HG02970 (cell line): ENCODE measurements around the gene FOSB.

ENCODE experiments used
- ATAC-seq: cut with Tn5 transposase; IDR thresholded peaks from one replicate; pipeline ENCODE4 v1.9.1; 2021; ENCODE audit warnings: mild to moderate bottlenecking, moderate library complexity, moderate number of reproducible peaks; ENCODE audit not compliant: unreplicated experiment, low FRiP score

The FOSB gene

DNA sequence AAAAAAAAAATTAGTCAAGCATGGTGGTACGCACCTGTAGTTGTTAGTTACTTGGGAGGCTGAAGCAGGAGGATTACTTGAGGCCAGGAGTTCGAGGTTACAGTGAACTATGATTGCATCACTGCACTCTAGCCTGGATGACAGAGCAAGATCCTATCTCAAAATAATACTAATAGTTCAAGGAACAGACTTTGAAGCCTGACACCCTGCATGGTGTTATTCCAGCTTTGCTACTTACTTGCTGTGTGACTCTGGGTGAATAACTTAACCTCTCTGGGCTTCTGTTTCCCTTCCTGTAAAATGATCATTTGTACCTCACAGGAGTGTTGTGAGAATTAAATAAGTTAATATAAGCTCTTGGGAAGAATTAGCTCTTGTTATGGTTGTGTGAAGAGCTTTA is 3.5 kb upstream of the FOSB start:
- ATAC-seq = no peak

DNA sequence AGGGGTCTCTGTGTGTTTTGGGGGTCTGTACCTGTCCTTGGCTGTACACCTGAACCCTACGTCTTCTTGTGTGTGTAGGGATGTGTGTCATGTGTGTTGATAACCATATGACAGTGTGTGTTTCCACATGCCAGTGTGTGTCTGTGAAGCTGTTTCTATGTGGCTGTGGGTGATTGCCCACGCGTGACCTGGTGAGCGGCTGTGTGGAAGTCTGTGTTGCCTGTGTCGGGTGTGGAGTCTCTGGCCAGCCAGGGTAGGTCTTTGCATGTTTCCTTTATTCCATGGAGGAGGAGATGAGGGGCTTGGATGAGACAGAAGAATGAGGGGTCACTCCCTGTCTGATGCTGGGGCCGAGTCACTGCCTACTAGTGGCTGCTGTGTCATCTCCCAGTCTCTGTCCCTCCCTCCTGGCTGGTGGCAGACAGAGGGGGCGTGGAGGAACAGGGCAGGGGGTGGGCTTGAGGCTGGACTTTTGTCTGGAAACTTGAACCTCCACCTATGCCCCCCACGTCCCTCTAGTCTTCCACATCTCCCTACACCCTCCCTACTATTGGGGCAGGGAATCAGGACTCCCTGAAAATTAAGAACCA is 2.8 kb upstream of the FOSB start:
- no peak for ATAC-seq

DNA sequence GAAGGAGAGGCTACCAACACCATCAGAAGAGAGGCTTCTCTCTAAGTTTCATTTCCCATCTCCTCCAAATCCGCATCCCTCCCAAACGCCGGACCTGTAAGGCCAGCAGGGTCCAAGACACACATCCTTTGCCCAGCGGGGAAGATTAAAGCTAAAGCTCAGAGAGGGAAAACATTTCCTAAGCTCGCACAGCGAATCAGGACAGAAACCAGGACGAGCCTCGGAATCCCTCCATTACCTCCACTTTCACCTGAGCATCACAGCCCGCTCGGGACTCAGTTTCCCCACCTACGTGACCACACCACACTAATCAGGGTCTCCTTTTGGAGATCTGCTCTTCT is 711 bp upstream of the FOSB start:
- no peak for ATAC-seq

DNA sequence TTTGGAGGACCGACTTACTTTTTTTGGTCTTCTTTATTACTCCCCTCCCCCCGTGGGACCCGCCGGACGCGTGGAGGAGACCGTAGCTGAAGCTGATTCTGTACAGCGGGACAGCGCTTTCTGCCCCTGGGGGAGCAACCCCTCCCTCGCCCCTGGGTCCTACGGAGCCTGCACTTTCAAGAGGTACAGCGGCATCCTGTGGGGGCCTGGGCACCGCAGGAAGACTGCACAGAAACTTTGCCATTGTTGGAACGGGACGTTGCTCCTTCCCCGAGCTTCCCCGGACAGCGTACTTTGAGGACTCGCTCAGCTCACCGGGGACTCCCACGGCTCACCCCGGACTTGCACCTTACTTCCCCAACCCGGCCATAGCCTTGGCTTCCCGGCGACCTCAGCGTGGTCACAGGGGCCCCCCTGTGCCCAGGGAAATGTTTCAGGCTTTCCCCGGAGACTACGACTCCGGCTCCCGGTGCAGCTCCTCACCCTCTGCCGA is 409 bp downstream of the FOSB start:
- peak; percentile 18 for ATAC-seq

DNA sequence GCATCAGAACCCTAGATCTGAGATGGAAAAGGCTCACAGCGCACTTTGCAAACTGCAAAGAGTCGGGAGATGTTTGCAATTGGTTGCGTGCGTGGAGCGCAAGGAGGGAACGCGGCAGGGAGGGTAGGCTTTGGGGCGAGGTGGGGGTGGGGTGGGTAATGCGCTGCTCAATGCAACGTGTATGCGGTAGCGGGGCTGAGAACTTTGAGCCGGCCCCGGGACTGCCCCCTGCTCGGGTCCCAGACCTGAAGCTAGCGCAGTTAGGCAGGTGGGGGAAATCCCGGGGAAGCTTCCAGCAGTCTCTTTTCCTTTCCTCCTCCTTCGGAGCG is 971 bp downstream of the FOSB start:
- ATAC-seq = no peak

DNA sequence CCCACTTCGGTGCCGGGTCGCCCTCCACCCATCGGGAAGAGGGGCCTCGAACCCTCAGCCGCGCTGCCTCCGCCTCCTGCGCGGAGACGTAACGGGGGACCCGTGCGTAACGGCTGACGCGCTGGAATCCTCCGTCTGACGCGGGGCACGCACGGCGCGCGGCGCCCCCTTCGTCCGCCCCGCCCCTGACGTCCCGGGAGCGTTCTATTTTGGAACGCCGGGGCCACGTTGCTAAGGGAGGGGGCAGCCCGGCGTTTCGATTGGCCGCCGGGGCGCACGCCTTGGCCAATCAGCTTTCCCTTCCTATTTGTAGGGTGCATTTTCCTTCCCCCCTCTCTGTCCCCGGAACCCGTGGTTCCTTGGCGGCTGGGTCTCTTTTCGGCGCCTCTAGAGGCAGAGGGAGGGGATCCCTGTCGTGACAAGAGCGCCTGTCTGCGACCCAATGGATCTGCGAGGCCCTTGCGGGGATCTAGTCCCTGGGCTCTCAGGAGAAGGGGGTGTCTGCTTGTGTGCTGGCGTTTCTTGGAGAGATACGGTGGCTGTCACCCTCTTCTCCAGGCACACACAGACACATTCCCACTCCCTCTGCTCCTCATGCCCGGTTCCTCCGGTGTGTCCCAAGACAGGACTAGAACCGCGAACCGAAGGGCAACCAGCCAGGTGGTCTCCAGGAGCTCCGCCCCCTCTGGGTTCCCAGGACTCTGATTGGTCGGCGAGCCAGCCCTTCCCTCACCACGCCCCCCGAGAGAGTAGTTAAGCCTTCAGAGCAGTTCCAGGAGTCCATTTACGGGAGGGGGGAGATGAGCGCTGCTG is 1.5 kb downstream of the FOSB start:
- ATAC-seq = peak; percentile 49

DNA sequence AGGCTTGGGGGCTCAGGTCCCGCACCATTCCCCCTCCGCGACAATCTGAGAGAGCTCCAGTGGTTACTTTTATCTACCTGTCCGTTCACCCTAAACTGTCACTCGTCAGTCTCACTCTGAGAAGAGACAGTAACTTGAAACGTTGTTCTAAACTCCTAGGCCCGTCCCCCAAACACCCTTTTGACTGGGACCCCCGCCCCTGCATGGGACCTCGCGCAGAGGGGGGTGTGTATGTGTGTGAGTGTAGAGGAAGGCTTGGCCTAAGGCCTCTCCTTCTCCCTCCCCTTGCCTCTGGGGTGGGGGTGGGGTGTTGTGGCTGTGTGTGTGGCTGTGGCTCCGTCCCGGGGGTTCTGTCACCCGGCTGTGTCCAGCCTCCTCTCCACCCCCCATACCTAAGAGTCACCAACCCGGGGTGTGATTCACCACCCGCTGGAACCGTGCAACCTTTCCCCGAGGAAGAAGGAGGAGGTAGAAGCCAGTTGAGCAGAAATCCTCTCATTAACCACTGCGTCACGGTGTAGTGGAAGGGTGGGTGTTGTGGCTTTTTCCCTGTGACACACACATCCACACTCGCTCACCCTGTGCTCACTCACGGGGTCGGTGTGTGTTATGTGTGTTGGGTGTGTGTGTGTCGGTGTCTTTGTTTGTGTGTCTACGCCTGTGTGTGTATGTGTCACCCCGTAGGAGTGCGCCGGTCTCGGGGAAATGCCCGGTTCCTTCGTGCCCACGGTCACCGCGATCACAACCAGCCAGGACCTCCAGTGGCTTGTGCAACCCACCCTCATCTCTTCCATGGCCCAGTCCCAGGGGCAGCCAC is 2.4 kb downstream of the FOSB start:
- ATAC-seq = no peak

DNA sequence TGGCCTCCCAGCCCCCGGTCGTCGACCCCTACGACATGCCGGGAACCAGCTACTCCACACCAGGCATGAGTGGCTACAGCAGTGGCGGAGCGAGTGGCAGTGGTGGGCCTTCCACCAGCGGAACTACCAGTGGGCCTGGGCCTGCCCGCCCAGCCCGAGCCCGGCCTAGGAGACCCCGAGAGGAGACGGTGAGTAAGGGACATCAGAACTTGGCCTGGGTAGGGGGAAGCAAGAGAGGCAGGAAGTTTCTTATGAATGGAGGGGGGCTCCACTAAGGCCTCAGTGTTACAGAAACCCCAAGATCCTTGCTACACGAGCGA is 2.9 kb downstream of the FOSB start:
- no peak for ATAC-seq

DNA sequence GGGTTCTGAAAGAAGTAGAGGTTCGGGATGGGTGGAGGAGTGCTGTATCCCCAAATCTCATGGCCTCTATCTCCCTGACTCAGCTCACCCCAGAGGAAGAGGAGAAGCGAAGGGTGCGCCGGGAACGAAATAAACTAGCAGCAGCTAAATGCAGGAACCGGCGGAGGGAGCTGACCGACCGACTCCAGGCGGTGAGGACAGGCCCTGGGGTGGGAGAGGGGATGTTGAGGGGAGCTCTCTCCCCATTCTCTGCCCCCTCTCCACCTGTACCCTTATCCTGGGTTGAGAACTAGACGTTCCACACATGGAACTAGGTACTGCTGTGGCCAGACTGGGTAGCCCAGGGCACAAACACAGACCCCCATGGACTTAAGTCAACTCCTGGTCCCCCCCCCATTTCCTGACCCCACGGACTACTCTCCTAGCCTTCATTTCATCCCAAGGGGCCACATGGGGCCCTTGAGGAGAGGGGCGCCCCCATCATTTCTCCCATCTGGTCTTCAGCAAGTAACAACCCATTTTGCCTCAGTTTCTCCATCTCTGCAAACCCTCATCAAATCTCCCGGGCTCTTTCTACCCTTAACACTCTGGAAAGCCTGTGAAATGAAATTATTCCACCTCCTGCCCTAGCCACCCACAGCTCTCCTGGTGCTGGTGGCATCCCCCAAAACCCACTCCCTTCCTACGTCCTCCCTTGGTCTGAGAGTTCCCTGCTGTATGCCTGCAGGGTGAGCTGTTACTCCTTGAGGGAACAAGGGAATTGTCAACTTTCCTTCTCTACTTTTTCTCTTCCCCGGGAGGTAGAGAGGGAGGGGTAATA is 3.5 kb downstream of the FOSB start:
- ATAC-seq = no peak

DNA sequence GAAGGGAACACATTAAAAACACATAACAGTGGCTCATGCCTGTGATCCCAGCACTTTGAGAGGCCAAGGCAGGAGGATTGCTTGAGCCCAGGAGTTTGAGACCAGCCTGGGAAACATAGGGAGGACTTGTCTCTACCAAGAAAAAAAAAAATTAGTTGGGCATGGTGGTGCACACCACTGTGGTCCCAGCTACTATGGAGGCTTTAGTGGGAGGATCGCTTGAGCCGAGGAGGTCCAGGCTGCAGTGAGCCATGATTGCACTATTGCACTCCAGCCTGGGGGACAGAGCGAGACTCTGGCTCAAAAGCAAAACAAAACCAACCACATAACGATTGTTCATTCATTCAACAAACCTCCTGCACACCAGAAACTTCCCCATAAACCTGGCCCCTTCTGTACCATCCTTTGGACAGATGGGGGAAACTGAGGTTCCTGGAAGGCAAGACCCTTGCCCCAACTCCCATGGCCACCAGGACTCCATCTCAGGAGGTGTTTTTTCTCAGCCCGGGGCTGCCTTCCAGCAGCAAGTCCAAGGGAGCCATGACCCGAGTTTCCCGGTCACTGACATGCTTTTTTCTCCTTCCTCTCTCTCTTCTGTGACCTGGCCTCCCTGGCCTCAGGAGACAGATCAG is 4.3 kb downstream of the FOSB start:
- no peak for ATAC-seq

DNA sequence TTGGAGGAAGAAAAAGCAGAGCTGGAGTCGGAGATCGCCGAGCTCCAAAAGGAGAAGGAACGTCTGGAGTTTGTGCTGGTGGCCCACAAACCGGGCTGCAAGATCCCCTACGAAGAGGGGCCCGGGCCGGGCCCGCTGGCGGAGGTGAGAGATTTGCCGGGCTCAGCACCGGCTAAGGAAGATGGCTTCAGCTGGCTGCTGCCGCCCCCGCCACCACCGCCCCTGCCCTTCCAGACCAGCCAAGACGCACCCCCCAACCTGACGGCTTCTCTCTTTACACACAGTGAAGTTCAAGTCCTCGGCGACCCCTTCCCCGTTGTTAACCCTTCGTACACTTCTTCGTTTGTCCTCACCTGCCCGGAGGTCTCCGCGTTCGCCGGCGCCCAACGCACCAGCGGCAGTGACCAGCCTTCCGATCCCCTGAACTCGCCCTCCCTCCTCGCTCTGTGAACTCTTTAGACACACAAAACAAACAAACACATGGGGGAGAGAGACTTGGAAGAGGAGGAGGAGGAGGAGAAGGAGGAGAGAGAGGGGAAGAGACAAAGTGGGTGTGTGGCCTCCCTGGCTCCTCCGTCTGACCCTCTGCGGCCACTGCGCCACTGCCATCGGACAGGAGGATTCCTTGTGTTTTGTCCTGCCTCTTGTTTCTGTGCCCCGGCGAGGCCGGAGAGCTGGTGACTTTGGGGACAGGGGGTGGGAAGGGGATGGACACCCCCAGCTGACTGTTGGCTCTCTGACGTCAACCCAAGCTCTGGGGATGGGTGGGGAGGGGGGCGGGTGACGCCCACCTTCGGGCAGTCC is 5.0 kb downstream of the FOSB start:
- no peak for ATAC-seq

DNA sequence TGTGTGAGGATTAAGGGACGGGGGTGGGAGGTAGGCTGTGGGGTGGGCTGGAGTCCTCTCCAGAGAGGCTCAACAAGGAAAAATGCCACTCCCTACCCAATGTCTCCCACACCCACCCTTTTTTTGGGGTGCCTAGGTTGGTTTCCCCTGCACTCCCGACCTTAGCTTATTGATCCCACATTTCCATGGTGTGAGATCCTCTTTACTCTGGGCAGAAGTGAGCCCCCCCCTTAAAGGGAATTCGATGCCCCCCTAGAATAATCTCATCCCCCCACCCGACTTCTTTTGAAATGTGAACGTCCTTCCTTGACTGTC is 5.5 kb downstream of the FOSB start:
- no peak for ATAC-seq

DNA sequence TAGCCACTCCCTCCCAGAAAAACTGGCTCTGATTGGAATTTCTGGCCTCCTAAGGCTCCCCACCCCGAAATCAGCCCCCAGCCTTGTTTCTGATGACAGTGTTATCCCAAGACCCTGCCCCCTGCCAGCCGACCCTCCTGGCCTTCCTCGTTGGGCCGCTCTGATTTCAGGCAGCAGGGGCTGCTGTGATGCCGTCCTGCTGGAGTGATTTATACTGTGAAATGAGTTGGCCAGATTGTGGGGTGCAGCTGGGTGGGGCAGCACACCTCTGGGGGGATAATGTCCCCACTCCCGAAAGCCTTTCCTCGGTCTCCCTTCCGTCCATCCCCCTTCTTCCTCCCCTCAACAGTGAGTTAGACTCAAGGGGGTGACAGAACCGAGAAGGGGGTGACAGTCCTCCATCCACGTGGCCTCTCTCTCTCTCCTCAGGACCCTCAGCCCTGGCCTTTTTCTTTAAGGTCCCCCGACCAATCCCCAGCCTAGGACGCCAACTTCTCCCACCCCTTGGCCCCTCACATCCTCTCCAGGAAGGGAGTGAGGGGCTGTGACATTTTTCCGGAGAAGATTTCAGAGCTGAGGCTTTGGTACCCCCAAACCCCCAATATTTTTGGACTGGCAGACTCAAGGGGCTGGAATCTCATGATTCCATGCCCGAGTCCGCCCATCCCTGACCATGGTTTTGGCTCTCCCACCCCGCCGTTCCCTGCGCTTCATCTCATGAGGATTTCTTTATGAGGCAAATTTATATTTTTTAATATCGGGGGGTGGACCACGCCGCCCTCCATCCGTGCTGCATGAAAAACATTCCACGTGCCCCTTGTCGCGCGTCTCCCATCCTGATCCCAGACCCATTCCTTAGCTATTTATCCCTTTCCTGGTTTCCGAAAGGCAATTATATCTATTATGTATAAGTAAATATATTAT is 6.1 kb downstream of the FOSB start:
- ATAC-seq = no peak

DNA sequence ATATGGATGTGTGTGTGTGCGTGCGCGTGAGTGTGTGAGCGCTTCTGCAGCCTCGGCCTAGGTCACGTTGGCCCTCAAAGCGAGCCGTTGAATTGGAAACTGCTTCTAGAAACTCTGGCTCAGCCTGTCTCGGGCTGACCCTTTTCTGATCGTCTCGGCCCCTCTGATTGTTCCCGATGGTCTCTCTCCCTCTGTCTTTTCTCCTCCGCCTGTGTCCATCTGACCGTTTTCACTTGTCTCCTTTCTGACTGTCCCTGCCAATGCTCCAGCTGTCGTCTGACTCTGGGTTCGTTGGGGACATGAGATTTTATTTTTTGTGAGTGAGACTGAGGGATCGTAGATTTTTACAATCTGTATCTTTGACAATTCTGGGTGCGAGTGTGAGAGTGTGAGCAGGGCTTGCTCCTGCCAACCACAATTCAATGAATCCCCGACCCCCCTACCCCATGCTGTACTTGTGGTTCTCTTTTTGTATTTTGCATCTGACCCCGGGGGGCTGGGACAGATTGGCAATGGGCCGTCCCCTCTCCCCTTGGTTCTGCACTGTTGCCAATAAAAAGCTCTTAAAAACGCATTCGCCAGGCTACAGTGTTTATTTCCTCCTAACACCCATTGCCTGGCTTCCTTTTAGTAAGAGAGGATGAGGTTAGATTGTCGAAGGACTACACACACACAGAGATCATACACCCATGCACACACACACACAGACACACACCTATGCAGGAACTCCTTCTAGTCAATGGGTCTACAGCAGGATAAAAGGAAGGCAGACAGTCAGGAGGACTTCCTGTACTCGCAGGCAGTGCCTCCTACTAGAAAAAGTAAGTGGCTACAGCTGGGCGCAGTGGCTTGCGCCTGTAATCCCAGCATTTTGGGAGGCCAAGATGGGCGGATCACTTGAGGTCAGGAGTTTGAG is 7.1 kb downstream of the FOSB start:
- no peak for ATAC-seq

DNA sequence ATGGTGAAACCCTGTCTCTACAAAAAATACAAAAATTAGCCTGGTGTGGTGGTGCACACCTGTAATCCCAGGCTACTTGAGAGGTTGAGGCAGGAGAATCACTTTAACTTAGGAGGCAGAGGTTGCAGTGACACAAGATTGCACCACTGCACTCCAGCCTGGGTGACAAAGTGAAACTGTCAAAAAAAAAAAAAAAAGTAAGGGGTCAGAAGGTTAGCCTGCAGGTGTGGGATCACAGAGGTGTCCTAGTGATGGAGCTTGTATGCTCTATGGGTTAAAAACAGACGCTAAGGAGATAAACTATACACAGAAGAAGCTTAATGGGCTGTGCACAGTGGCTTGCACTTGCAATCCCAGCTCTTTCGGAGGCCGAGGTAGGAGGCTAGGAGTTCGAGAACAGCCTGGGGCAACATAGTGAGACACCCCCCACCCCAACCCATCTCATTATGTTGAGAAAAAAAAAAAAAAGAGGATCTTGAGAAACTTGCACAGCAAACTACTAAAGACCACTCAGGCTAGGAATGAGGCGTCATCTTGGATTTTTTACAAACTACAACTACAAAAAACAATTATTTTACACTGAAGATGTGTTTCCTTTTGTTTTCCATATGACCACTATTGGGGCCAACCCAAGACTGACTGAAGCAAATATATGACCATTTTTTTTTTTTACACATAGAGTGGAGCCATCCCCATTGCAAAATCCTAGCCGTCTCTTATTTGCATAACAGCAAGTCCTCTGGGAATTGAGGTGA is 7.9 kb downstream of the FOSB start:
- ATAC-seq = no peak

DNA sequence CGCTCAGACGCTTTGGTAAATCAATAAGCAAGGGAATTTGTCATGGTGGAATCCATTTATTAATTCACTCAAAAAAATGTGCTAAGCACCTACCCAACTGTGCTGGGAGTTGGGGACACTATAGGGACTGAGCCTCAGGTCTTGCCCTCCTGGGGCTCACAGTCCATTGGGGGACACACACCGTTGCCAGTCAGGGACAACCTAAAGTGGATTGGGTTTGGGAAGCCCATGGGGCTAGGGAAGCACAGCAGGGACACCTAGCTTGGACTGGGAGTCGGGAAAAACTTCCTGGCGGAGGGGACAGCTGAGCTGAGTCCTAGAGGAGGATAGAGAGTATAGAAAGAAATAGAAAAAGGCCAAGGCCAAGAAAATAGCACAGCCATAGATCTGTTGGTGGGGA is 8.5 kb downstream of the FOSB start:
- no peak for ATAC-seq

DNA sequence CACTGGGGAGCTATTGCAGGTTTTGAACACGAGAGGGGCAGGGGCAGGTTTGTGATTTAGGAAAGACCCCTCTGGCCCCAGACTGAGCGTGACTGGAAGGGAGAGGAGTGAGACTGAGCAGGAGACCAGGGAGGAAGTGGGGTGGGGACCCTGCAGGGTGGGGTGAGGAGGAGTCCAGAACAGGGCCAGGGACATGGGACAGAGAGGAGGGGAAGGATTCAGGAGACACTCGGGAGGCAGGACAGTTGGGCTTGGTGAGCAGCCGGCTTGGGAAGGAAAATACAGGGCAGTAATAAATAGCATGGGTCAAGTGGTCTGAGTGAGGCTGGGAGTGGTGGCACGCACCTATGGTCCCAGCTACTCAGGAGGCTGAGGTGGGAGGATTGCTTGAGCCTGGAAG is 9.4 kb downstream of the FOSB start:
- no peak for ATAC-seq
